Osteoblast (primary cell): Measurements from ENCODE around the gene BAIAP2. TPM values are rescaled to one million over a fixed set of nuclear protein-coding genes. Genes with fewer than 3 reads are reported as not detected.

Source experiments
- DNase-seq: peaks from one replicate; pipeline ENCODE4 v3.0.0; 2011; ENCODE audit warnings: low spot score, mixed read lengths; ENCODE audit not compliant: insufficient read length; ENCODE audit errors: missing footprints
- H2AFZ ChIP-seq: 2 replicates; pipeline ENCODE4 v1.6.0; 2011; ENCODE audit warnings: mild to moderate bottlenecking, low read length
- H3K27ac ChIP-seq: 2 replicates; pipeline ENCODE4 v1.5.1; 2011; ENCODE audit warnings: mild to moderate bottlenecking, low read depth, low read length, moderate library complexity
- H3K27me3 ChIP-seq: 2 replicates; pipeline ENCODE4 v1.6.0; 2012; ENCODE audit warnings: mild to moderate bottlenecking, control low read depth, inconsistent platforms, low read length, moderate library complexity; ENCODE audit not compliant: insufficient read depth
- H3K36me3 ChIP-seq: 2 replicates; pipeline ENCODE4 v1.5.1; 2011; ENCODE audit warnings: mild to moderate bottlenecking, low read length, control low read depth, moderate library complexity; ENCODE audit not compliant: insufficient read depth
- H3K4me1 ChIP-seq: 2 replicates; pipeline ENCODE4 v1.5.1; 2011; ENCODE audit warnings: mild to moderate bottlenecking, low read length, control low read depth, moderate library complexity; ENCODE audit not compliant: insufficient read depth
- H3K4me2 ChIP-seq: 2 replicates; pipeline ENCODE4 v1.6.0; 2011; ENCODE audit warnings: mild to moderate bottlenecking, low read length; ENCODE audit not compliant: insufficient read depth
- H3K4me3 ChIP-seq: fragments of 200-600 bp; sonication (generic); 3 replicates; pipeline ENCODE4 v1.5.1; 2012; ENCODE audit warnings: mild to moderate bottlenecking, low read length, inconsistent platforms; ENCODE audit not compliant: insufficient read depth
- H3K79me2 ChIP-seq: 2 replicates; pipeline ENCODE4 v1.6.0; 2012; ENCODE audit warnings: mild to moderate bottlenecking, low read length, control low read depth, inconsistent platforms; ENCODE audit not compliant: insufficient read depth
- H3K9me3 ChIP-seq: 2 replicates; pipeline ENCODE4 v1.5.1; 2011; ENCODE audit warnings: low read depth, low read length, control low read depth
- H4K20me1 ChIP-seq: 2 replicates; pipeline ENCODE4 v1.6.0; 2012; ENCODE audit warnings: mild to moderate bottlenecking, low read length, control low read depth; ENCODE audit not compliant: insufficient read depth
- CTCF ChIP-seq: IDR thresholded peaks from 2 replicates; pipeline ENCODE4 v1.5.1; 2011; ENCODE audit warnings: mild to moderate bottlenecking, low read depth, low read length, moderate library complexity; ENCODE audit errors: extremely low read depth
- total RNA-seq: library from RNA; depleted of rRNA; stranded (reverse); fragments of >200 nt; gene quantifications from 2 replicates; pipeline ENCODE4 v1.2.3, GENCODE V29; 2012

The BAIAP2 gene
- total RNA-seq, 1 donor = 15.6 TPM

GRCh38 chr17:81118308-81119221 lies 83.6 kb downstream of the BAIAP2 start:
- TF ChIP-seq CTCF = no peak
- Histone ChIP-seq H3K4me2 (peak overlapping the region; percentile 76), H4K20me1 (peaks cover 3% of the 10 kb centered on the region), H3K9me3 (no peaks in the 10 kb centered on the region), H3K4me1 (no peaks in the 10 kb centered on the region), H3K27ac (no peak overlapping the region), H3K4me3 (peak overlapping the region; percentile 66), H2AFZ (no peak overlapping the region), H3K36me3 (no peaks in the 10 kb centered on the region), H3K27me3 (peaks cover 7% of the 10 kb centered on the region), H3K79me2 (no peaks in the 10 kb centered on the region)
- DNase-seq = no peak

DNA sequence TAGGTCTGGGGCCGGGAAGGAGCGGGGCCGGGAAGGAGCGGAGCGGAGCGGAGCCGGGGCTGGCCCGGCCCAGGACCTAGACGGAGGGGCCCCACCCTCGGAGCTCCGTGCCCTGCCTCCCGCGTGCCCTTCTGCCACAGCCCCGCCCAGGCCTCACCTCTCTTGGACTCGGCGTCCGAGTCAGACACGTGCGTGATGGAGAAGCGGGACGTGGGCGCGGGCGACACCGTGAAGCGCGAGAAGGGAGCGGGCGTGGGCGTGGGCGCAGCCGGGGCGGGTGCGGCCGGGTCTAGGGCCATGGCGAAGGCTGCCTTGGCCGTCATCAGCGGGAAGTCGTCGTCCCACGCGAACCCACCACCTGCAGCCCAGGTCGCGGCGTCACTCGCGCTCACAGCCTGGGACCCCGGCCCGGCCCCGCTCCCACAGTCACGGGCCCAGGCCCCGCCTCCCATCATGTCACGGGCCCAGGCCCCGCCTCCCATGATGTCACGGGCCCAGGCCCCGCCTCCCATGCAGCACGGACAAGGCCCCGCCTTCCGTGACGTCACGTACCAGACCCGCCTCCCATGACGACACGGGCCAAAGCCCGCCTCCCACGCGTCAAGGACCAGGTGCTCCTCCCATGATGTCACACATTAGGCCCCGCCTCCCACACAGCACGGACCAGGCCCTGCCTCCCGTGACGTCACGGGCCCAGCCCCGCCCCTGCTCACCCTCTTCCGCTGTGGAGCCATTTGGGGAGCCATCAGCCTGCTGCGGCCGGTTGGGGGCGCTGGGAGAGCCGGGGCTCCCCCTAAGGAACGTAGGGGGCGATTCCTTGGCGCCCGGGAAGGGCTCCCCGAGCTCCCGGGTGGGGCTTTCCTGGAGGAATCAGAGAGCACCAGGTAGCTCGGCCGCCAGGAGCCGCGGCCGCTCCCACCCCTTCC lies 84.5 kb downstream of the BAIAP2 start:
- Histone ChIP-seq H4K20me1 (peaks cover 3% of the 10 kb centered on the region), H3K4me1 (no peaks in the 10 kb centered on the region), H3K4me3 (peak overlapping the region; percentile 66), H3K27ac (no peak overlapping the region), H2AFZ (peak overlapping the region; percentile 41), H3K27me3 (peaks cover 7% of the 10 kb centered on the region), H3K9me3 (no peaks in the 10 kb centered on the region), H3K4me2 (peak overlapping the region; percentile 76), H3K79me2 (no peaks in the 10 kb centered on the region), H3K36me3 (no peaks in the 10 kb centered on the region)
- peak; percentile 100 for DNase-seq
- TF ChIP-seq CTCF = no peak

DNA sequence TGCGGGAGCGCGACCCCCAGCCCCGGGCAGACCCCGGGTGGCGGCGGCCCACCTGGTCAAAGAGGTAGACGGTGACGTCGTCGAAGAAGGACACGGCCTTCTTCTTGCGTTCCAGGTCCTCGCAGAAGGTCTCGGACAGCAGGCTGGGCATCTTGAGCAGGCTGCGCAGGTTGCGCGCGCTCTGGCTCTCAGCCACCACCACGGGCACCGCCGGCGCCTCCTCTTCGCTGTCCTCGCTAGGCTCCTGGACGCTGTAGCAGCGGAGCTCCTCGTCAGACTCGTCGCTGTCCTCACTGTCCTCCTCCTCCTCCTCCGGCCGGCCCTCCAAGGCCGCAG lies 85.2 kb downstream of the BAIAP2 start:
- no peak overlapping the region for H2AFZ ChIP-seq
- TF ChIP-seq CTCF = no peak
- peak overlapping the region; percentile 76 for H3K4me2 ChIP-seq
- H3K36me3 ChIP-seq = no peaks in the 10 kb centered on the region
- peak overlapping the region; percentile 66 for H3K4me3 ChIP-seq
- no peaks in the 10 kb centered on the region for H3K9me3 ChIP-seq
- no peak overlapping the region for H3K27ac ChIP-seq
- no peak for DNase-seq
- H3K4me1 ChIP-seq = no peaks in the 10 kb centered on the region
- H4K20me1 ChIP-seq = peaks cover 3% of the 10 kb centered on the region
- H3K27me3 ChIP-seq = peaks cover 7% of the 10 kb centered on the region
- H3K79me2 ChIP-seq = no peaks in the 10 kb centered on the region
